ENCODE data around the gene CAMKMT. TPM values are rescaled to one million over a fixed set of nuclear protein-coding genes. Genes with fewer than 3 reads are reported as not detected.

The CAMKMT gene
- total and polyA plus RNA-seq, 2 donors (not counting 1 experiment from before 2014, with no cell fraction given), result 6.2 to 23.3 TPM

DNA sequence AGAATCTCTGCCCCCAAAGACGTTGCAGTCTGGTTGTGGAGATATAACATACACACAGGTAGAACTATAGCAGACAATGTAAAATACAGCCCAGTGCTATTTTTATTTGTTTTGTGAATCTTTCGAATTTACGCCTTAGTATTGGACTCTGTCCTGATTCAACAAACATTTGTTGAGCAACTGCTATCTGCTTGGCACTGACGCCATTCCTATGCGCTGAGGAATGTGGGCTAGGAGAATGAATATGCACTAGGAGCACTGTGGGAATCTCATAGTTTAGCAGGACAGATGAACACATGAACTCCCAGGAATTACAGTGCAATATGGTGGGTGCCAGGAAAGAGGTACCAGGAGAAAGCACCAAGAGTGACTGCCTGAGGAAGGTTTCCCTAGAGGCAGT is 398.1 kb downstream of the CAMKMT start:
- no peak overlapping the region for H3K9ac ChIP-seq (ENCODE audit: low read length)
- no peaks in the 10 kb centered on the region for H3K36me3 ChIP-seq (replicated peaks in 1 of 2; ENCODE audit: control extremely low read depth in 1 of 2, control insufficient read depth in 1 of 2, extremely low read depth in 1 of 2, insufficient read depth in 2 of 2, low read length in 1 of 2)
- H3K27me3 ChIP-seq (replicated peaks in 1 of 4; ENCODE audit: control extremely low read depth in 1 of 4, control insufficient read depth in 3 of 4, insufficient read depth in 4 of 4, low read length in 3 of 4), result peaks cover 0 to 3% (median 0%) of the 10 kb centered on the region in 4 experiments
- H3K79me2 ChIP-seq (ENCODE audit: control insufficient read depth, insufficient read depth, low read length), result no peaks in the 10 kb centered on the region
- WGBS (ENCODE audit: insufficient coverage), result 100% methylated on average over 4 of the region's 5 CpGs
- H4K20me1 ChIP-seq (ENCODE audit: control insufficient read depth, insufficient read depth, low read length, poor library complexity, severe bottlenecking), result no peaks in the 10 kb centered on the region
- no peak overlapping the region for H3K27ac ChIP-seq (ENCODE audit: low read length in 2 of 2)
- Mint-ChIP-seq H3K27ac (no peak overlapping the region), H3K4me3 (no peak overlapping the region), H3K27me3 (peaks cover 3% of the 10 kb centered on the region), H3K4me1 (peaks cover 18% of the 10 kb centered on the region), H3K9me3 (ENCODE audit: insufficient read depth) (no peaks in the 10 kb centered on the region)
- H3K9me3 ChIP-seq (ENCODE audit: control extremely low read depth in 1 of 3, control insufficient read depth in 2 of 3, insufficient read depth in 1 of 3, low read length in 2 of 3), result no peaks in the 10 kb centered on the region
- H2AFZ ChIP-seq (ENCODE audit: insufficient read depth, low read depth, low read length, poor library complexity, severe bottlenecking), result no peak overlapping the region
- no peak overlapping the region for H3K4me2 ChIP-seq (replicated peaks; ENCODE audit: low read depth, low read length, poor library complexity, severe bottlenecking)
- no peak overlapping the region for H3K4me3 ChIP-seq (ENCODE audit: control extremely low read depth in 1 of 5, extremely low read depth in 1 of 5, insufficient read depth in 1 of 5, low read depth in 2 of 5, low read length in 4 of 5)
- ChIA-PET CTCF (no interaction called here), POLR2A (no interaction called here)
- H3K4me1 ChIP-seq (ENCODE audit: control insufficient read depth in 2 of 2, insufficient read depth in 2 of 2, low read length in 2 of 2), result peaks cover 0 to 10% of the 10 kb centered on the region in 2 donors
- DNase-seq, result no peak
- intact Hi-C loops (cut with micrococcal nuclease), result no loop called here
- ATAC-seq (ENCODE audit: low read depth), result no peak
- TF ChIP-seq CTCF (IDR thresholded peaks at IDR 0.05) (no peak), EZH2 (IDR thresholded peaks at IDR 0.05; ENCODE audit: borderline replicate concordance, insufficient read depth, low read depth, low read length, poor library complexity, severe bottlenecking) (no peak)

DNA sequence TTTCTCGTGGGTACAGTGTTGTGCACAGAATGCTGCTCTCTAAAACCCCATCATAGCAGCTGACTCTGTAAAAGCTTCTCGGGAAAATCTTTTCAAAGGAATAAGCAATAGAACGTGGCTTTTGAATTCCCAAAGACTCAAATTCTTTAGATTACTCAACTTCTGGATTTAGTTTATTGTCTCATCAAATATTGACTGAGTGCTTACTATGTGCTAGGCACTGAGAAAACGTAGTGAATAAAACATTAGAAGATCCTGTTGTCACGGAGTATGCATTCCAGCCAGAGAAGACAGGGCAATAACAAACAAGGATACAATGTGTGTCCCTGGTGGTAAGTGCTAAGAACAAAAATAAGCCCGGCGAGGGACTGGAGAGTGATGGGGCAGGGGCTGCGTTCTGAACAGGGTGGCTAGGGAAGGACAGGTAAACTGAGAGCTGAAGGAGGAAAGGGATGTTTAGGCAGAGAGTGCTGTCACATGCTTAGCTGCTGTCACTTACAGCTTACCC is 401.6 kb downstream of the CAMKMT start:
- Histone ChIP-seq H3K27ac (ENCODE audit: low read length in 2 of 2) (no peak overlapping the region), H3K79me2 (ENCODE audit: control insufficient read depth, insufficient read depth, low read length) (no peaks in the 10 kb centered on the region), H4K20me1 (ENCODE audit: control insufficient read depth, insufficient read depth, low read length, poor library complexity, severe bottlenecking) (no peaks in the 10 kb centered on the region), H3K4me2 (replicated peaks; ENCODE audit: low read depth, low read length, poor library complexity, severe bottlenecking) (no peak overlapping the region), H3K9ac (ENCODE audit: low read length) (no peak overlapping the region), H3K36me3 (replicated peaks in 1 of 2; ENCODE audit: control extremely low read depth in 1 of 2, control insufficient read depth in 1 of 2, extremely low read depth in 1 of 2, insufficient read depth in 2 of 2, low read length in 1 of 2) (no peaks in the 10 kb centered on the region), H3K4me3 (ENCODE audit: control extremely low read depth in 1 of 5, extremely low read depth in 1 of 5, insufficient read depth in 1 of 5, low read depth in 2 of 5, low read length in 4 of 5) (no peak overlapping the region), H2AFZ (ENCODE audit: insufficient read depth, low read depth, low read length, poor library complexity, severe bottlenecking) (no peak overlapping the region), H3K9me3 (ENCODE audit: control extremely low read depth in 1 of 3, control insufficient read depth in 2 of 3, insufficient read depth in 1 of 3, low read length in 2 of 3) (no peaks in the 10 kb centered on the region), H3K27me3 (replicated peaks in 1 of 4; ENCODE audit: control extremely low read depth in 1 of 4, control insufficient read depth in 3 of 4, insufficient read depth in 4 of 4, low read length in 3 of 4) (peaks cover 0 to 17% (median 7%) of the 10 kb centered on the region in 4 experiments), H3K4me1 (ENCODE audit: control insufficient read depth in 2 of 2, insufficient read depth in 2 of 2, low read length in 2 of 2) (peaks cover 0 to 13% of the 10 kb centered on the region in 2 donors)
- H3K4me3 Mint-ChIP-seq, result no peak overlapping the region
- intact Hi-C loops (cut with micrococcal nuclease), result no loop called here
- no peak for ATAC-seq (ENCODE audit: low read depth)
- ChIA-PET CTCF (no interaction called here), POLR2A (no interaction called here)
- no peak overlapping the region for H3K27ac Mint-ChIP-seq
- DNase-seq, result no peak
- H3K4me1 Mint-ChIP-seq, result peaks cover 19% of the 10 kb centered on the region
- TF ChIP-seq EZH2 (IDR thresholded peaks at IDR 0.05; ENCODE audit: borderline replicate concordance, insufficient read depth, low read depth, low read length, poor library complexity, severe bottlenecking) (no peak), CTCF (IDR thresholded peaks at IDR 0.05) (no peak)
- peaks cover 26% of the 10 kb centered on the region for H3K27me3 Mint-ChIP-seq
- WGBS (ENCODE audit: insufficient coverage), result 92% methylated on average over 5 of the region's 8 CpGs
- no peaks in the 10 kb centered on the region for H3K9me3 Mint-ChIP-seq (ENCODE audit: insufficient read depth)

Data from B cell (primary cell).